Esophagus squamous epithelium (tissue), 4 donors: ENCODE data around the gene TRMU.

Source experiments
- POLR2A ChIP-seq, 4 donors: fragments of 450-650 bp; IDR thresholded peaks; one replicate each; pipeline ENCODE4 v1.6.1; 2017; ENCODE audit warnings: antibody characterized with exemption in 4 of 4, mild to moderate bottlenecking in 4 of 4, moderate library complexity in 3 of 4
- TF ChIP-seq, protein P1 (sequence below), 6 experiments: fragments of 450-650 bp in 4 of 6; fragments of 200-600 bp in 2 of 6; sonication (generic) in 2 of 6; IDR thresholded peaks; one replicate each; pipeline ENCODE4 v1.5.1; 2016 to 2019; ENCODE audit warnings: antibody characterized with exemption in 6 of 6, mild to moderate bottlenecking in 4 of 6, moderate library complexity in 4 of 6

DNA sequence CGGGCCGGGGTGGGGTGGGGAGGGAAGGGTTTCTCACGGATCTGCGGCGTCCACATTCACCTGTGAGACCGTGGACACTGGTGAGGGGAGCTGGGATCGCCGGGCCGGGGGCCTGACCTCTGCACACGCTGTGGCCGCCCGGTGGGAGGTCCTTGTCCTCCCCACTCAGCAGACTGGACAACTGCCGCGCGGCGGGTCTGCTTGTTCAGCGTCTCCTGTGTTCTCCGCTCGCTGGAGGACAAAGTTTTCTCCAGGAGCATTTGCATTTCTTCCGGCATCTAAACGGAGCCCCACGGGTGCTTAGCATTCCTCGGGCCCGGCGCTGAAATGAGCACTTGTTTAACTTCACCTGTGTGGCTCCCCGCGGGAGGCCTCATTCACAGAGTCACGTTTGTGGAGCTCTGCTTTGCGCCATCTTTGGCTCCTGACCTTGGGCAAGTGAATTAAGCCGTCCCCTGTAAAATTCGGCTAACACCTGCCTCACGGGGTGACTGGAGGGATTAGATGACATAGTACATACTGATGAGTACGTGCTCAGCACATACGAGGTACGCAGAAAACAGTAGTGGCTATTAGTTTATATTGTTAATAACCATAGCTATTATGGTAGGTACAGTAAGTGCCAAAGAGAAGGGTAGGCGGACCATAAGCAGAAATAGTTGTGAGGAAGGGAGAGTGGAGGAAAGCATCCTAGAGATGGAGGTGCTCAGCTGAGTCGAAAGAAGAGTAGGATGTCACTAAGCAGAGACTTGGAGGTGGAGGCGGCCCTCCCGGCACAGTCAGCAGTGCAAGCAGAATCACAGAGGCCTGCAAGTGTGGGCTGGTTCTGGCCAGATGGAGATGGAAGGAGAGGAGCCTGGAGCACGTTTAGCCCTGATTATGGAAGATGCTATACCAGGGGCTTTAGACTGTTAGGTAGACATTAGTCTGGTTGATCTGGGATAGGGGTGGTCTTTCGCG lies 885 bp downstream of the TRMU start:
- TF ChIP-seq POLR2A (IDR thresholded peaks at IDR 0.05), result no peak
- TF ChIP-seq, protein P1, sequence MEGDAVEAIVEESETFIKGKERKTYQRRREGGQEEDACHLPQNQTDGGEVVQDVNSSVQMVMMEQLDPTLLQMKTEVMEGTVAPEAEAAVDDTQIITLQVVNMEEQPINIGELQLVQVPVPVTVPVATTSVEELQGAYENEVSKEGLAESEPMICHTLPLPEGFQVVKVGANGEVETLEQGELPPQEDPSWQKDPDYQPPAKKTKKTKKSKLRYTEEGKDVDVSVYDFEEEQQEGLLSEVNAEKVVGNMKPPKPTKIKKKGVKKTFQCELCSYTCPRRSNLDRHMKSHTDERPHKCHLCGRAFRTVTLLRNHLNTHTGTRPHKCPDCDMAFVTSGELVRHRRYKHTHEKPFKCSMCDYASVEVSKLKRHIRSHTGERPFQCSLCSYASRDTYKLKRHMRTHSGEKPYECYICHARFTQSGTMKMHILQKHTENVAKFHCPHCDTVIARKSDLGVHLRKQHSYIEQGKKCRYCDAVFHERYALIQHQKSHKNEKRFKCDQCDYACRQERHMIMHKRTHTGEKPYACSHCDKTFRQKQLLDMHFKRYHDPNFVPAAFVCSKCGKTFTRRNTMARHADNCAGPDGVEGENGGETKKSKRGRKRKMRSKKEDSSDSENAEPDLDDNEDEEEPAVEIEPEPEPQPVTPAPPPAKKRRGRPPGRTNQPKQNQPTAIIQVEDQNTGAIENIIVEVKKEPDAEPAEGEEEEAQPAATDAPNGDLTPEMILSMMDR (IDR thresholded peaks at IDR 0.05), result no peak
